Measurements from ENCODE around the gene RAPGEF5.
"Not testable (repeated sequence)": the region's sequence is repeated elsewhere in the genome, so short reads cannot be mapped to it uniquely, and the experiment has no call there.

Gene RAPGEF5

GRCh38 chr7:22082553-22082885 is 274.4 kb downstream of the RAPGEF5 start:
- Histone ChIP-seq H3K27me3 (ENCODE audit: insufficient read depth, low read length) (no peaks in the 10 kb centered on the region), H3K4me3 (ENCODE audit: low read length) (peak overlapping the region; percentile 58), H2AFZ (ENCODE audit: low read depth, low read length) (peak overlapping the region; percentile 53), H3K36me3 (ENCODE audit: insufficient read depth, low read length) (no peaks in the 10 kb centered on the region), H3K9me3 (ENCODE audit: low read length) (no peaks in the 10 kb centered on the region), H3K4me1 (ENCODE audit: insufficient read depth, low read length) (peaks cover 13% of the 10 kb centered on the region)

- H2AFZ ChIP-seq (ENCODE audit: low read depth, low read length); H3K4me3 ChIP-seq (ENCODE audit: low read length); H3K27me3 ChIP-seq (ENCODE audit: insufficient read depth, low read length); H3K36me3 ChIP-seq (ENCODE audit: insufficient read depth, low read length); H3K9me3 ChIP-seq (ENCODE audit: low read length): not testable (repeated sequence)
- H3K4me1 ChIP-seq (ENCODE audit: insufficient read depth, low read length), result peaks cover 13% of the 10 kb centered on the region
These were observed 276.7 kb downstream of the RAPGEF5 start for GRCh38 chr7:22080219-22080618.

- H3K4me3 ChIP-seq (ENCODE audit: low read length); H3K36me3 ChIP-seq (ENCODE audit: insufficient read depth, low read length); H3K9me3 ChIP-seq (ENCODE audit: low read length); H3K27me3 ChIP-seq (ENCODE audit: insufficient read depth, low read length); H2AFZ ChIP-seq (ENCODE audit: low read depth, low read length): not testable (repeated sequence)
- peaks cover 11% of the 10 kb centered on the region for H3K4me1 ChIP-seq (ENCODE audit: insufficient read depth, low read length)
These were observed 278.1 kb downstream of the RAPGEF5 start for GRCh38 chr7:22078872-22079271.

- H3K36me3 ChIP-seq (ENCODE audit: insufficient read depth, low read length), result no peaks in the 10 kb centered on the region
- no peak overlapping the region for H3K4me3 ChIP-seq (ENCODE audit: low read length)
- peaks cover 3% of the 10 kb centered on the region for H3K27me3 ChIP-seq (ENCODE audit: insufficient read depth, low read length)
- H2AFZ ChIP-seq (ENCODE audit: low read depth, low read length), result no peak overlapping the region
- no peaks in the 10 kb centered on the region for H3K9me3 ChIP-seq (ENCODE audit: low read length)
- H3K4me1 ChIP-seq (ENCODE audit: insufficient read depth, low read length), result no peaks in the 10 kb centered on the region
These were observed 281.4 kb downstream of the RAPGEF5 start for GRCh38 chr7:22075561-22075960.

DNA sequence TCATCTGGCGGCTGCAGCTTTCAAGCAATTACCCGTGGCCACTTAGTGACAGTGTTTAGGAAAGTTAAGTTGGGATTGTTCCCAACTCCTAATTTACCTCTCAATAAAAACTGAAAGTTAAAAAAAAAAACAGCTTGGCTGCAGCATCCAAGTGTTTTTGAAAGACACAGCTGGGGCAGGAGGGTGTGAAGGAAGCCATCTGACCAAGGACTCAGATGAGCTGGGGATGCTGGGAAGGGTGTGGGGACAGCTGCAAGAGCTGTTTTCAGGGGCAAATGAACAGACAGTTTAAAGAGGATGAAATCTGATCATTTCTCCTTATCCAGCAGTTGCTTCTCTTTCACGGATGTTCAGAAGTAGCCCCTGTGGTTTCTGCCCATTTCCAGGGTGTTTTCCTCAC is 282.1 kb downstream of the RAPGEF5 start:
- Histone ChIP-seq H3K27me3 (ENCODE audit: insufficient read depth, low read length) (peaks cover 3% of the 10 kb centered on the region), H3K4me1 (ENCODE audit: insufficient read depth, low read length) (no peaks in the 10 kb centered on the region), H3K36me3 (ENCODE audit: insufficient read depth, low read length) (no peaks in the 10 kb centered on the region), H3K4me3 (ENCODE audit: low read length) (no peak overlapping the region), H2AFZ (ENCODE audit: low read depth, low read length) (no peak overlapping the region), H3K9me3 (ENCODE audit: low read length) (no peaks in the 10 kb centered on the region)
